ENCODE data around the gene CAMK1D. TPM values are rescaled to one million over a fixed set of nuclear protein-coding genes. Genes with fewer than 3 reads are reported as not detected.
"Not testable (repeated sequence)": the region's sequence is repeated elsewhere in the genome, so short reads cannot be mapped to it uniquely, and the experiment has no call there.

Gene CAMK1D
- total RNA-seq, 3 donors from 2014 or later, result 4.4 to 17.3 (median 5.2) TPM

DNA sequence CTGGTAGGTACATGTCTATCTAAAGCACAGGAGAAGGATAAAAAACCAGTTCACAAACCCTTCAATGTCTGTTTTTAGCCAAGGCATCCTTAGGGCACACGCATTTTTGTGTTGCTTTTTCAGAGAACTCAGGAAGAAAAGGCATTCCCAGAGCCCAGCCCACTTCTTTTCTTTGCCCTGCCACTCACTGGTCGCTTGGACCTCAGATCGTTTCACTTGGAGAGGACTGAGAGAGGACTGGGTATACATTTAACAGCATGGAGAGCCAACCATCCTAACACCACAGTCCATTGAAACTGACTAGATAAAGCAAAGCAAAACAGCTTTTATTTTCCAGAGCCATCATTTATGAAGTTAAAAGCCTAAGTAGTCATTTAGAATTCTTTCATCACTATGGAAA, 194.2 kb downstream of the CAMK1D start:
- no peak overlapping the region for H3K27ac ChIP-seq
- H3K9me3 ChIP-seq, result no peaks in the 10 kb centered on the region
- DNase-seq (ENCODE audit: low spot score in 2 of 2), result no peak
- no peaks in the 10 kb centered on the region for H3K27me3 ChIP-seq
- H3K4me3 ChIP-seq, result no peak overlapping the region
- no peak for TF ChIP-seq POLR2A (IDR thresholded peaks at IDR 0.05)
- TF ChIP-seq POLR2AphosphoS5 (IDR thresholded peaks at IDR 0.05), result no peak
- TF ChIP-seq, protein P1, sequence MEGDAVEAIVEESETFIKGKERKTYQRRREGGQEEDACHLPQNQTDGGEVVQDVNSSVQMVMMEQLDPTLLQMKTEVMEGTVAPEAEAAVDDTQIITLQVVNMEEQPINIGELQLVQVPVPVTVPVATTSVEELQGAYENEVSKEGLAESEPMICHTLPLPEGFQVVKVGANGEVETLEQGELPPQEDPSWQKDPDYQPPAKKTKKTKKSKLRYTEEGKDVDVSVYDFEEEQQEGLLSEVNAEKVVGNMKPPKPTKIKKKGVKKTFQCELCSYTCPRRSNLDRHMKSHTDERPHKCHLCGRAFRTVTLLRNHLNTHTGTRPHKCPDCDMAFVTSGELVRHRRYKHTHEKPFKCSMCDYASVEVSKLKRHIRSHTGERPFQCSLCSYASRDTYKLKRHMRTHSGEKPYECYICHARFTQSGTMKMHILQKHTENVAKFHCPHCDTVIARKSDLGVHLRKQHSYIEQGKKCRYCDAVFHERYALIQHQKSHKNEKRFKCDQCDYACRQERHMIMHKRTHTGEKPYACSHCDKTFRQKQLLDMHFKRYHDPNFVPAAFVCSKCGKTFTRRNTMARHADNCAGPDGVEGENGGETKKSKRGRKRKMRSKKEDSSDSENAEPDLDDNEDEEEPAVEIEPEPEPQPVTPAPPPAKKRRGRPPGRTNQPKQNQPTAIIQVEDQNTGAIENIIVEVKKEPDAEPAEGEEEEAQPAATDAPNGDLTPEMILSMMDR (IDR thresholded peaks at IDR 0.05), result no peak
- H3K36me3 ChIP-seq, result no peaks in the 10 kb centered on the region
- intact Hi-C loops (cut with DNase I; ENCODE audit: low total_unique reads), result no loop called here
- no peaks in the 10 kb centered on the region for H3K4me1 ChIP-seq

DNA sequence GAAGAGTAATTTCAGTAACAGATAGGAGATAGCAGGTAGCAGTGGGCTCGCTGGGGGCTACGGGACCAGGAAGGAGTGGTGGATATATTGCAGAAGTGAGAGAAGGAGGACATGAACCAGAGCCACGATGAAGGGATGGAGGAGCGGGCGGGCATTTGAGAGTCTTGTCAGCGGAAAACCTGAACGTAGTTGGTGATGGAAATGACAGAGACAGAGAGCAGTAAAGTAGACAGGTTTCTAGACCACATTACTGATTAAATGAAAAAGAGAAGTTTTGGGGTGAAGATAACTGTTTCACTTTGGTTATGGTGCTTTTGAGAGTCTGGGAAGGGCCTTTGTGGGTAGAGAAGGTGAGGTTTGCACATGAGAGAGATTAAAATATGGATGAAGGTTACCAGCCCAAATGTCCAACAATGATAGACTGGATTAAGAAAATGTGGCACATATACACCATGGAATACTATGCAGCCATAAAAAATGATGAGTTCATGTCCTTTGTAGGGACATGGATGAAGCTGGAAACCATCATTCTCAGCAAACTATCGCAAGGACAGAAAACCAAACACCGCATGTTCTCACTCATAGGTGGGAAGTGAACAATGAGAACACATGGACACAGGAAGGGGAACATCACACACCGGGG, 196.9 kb downstream of the CAMK1D start:
- DNase-seq (ENCODE audit: low spot score in 2 of 2); H3K4me3 ChIP-seq; H3K27me3 ChIP-seq; H3K36me3 ChIP-seq; H3K27ac ChIP-seq; H3K9me3 ChIP-seq; H3K4me1 ChIP-seq; intact Hi-C loops (cut with DNase I; ENCODE audit: low total_unique reads): not testable (repeated sequence)

DNA sequence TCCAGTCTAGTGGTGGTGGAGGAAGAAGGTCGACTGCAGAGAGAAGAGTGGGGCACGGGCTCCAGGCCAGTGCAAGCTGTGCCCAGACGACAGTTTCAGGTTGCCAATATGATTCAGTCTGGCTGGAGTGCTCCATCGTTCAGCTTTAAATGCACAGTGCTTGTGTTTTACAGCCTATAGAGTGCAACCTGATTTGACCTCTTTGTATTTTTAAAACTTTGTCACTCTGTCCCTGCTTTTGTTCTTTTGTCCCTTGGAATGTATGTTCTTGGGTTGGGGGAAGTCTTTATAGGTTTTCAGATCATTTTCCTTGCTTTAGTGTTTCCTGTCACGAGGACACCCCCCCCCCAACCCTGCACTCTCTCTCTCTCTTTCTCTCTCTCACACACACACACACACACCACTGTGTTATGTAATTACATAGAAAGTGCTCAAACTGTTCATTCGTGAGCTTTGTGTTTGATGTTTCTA, 198.0 kb downstream of the CAMK1D start:
- no peak overlapping the region for H3K27ac ChIP-seq
- TF ChIP-seq POLR2AphosphoS5 (IDR thresholded peaks at IDR 0.05) (no peak), POLR2A (IDR thresholded peaks at IDR 0.05) (no peak)
- TF ChIP-seq, protein P1 (IDR thresholded peaks at IDR 0.05), result no peak
- no peaks in the 10 kb centered on the region for H3K9me3 ChIP-seq
- intact Hi-C loops (cut with DNase I; ENCODE audit: low total_unique reads), result no loop called here
- H3K36me3 ChIP-seq, result no peaks in the 10 kb centered on the region
- DNase-seq (ENCODE audit: low spot score in 2 of 2), result no peak
- no peaks in the 10 kb centered on the region for H3K27me3 ChIP-seq
- no peak overlapping the region for H3K4me3 ChIP-seq
- H3K4me1 ChIP-seq, result no peaks in the 10 kb centered on the region

DNA sequence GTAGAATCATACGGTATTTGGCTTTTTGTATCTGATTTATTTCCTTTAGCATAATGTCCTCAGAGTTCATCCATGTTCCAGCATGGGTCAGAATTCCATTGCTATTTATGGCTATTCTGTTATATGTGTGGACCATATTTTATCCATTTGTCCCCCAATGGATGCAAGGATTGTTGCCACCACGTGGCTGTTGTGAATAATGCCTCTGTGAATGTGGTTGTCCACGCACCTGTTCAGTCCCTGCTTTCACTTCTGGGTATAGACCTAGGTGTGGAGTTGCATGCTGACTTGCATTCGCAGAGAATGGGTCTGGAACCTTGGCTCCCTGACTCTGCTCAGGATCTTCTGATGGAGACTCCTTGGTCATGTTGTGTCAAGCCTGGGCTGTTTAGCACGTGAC, 199.9 kb downstream of the CAMK1D start:
- Histone ChIP-seq H3K36me3 (no peaks in the 10 kb centered on the region), H3K27me3 (no peaks in the 10 kb centered on the region), H3K4me1 (no peaks in the 10 kb centered on the region), H3K4me3 (no peak overlapping the region), H3K9me3 (no peaks in the 10 kb centered on the region), H3K27ac (no peak overlapping the region)
- DNase-seq (ENCODE audit: low spot score in 2 of 2), result no peak
- TF ChIP-seq POLR2AphosphoS5 (IDR thresholded peaks at IDR 0.05), result no peak
- TF ChIP-seq, protein P1 (IDR thresholded peaks at IDR 0.05), result no peak
- TF ChIP-seq POLR2A (IDR thresholded peaks at IDR 0.05), result no peak
- intact Hi-C loops (cut with DNase I; ENCODE audit: low total_unique reads), result no loop called here

GRCh38 chr10:12550994-12551393, 201.6 kb downstream of the CAMK1D start:
- no peak for TF ChIP-seq POLR2A (IDR thresholded peaks at IDR 0.05)
- TF ChIP-seq, protein P1 (IDR thresholded peaks at IDR 0.05), result no peak
- TF ChIP-seq POLR2AphosphoS5 (IDR thresholded peaks at IDR 0.05), result no peak
- H3K4me1 ChIP-seq, result no peaks in the 10 kb centered on the region
- H3K27ac ChIP-seq, result no peak overlapping the region
- no peaks in the 10 kb centered on the region for H3K27me3 ChIP-seq
- H3K36me3 ChIP-seq, result no peaks in the 10 kb centered on the region
- no peak overlapping the region for H3K4me3 ChIP-seq
- no peaks in the 10 kb centered on the region for H3K9me3 ChIP-seq
- intact Hi-C loops (cut with DNase I; ENCODE audit: low total_unique reads), result no loop called here
- DNase-seq (ENCODE audit: low spot score in 2 of 2), result no peak

Measured in breast epithelium (tissue), 4 donors.